Thoracic aorta (tissue), 2 donors: ENCODE results near the gene NDUFS2. TPM values are rescaled to one million over a fixed set of nuclear protein-coding genes. Genes with fewer than 3 reads are reported as not detected.

Experiments used
- ATAC-seq: fragments of 150-250 bp; one replicate; pipeline ENCODE4 v1.8.0; 2017; ENCODE audit warnings: low read depth; ENCODE audit not compliant: insufficient number of reproducible peaks, low FRiP score
- DNase-seq: peaks from one replicate; pipeline ENCODE4 v3.0.0-alpha.2; 2020; ENCODE audit warnings: low spot score
- H3K27ac ChIP-seq, 2 donors: fragments of 200-600 bp; sonication (generic); 1 replicate in 1 of 2; 2 replicates in 1 of 2; pipeline ENCODE4 v1.5.1; 2016; ENCODE audit warnings: mild to moderate bottlenecking in 2 of 2, moderate library complexity in 2 of 2
- H3K27me3 ChIP-seq: fragments of 200-600 bp; sonication (generic); replicated peaks from 2 replicates; pipeline ENCODE4 v1.6.0; 2016; ENCODE audit warnings: mild to moderate bottlenecking; ENCODE audit not compliant: insufficient read depth
- H3K36me3 ChIP-seq: fragments of 200-600 bp; sonication (generic); one replicate; pipeline ENCODE4 v1.5.1; 2016
- H3K4me1 ChIP-seq, 2 donors: fragments of 200-600 bp; sonication (generic); 1 replicate in 1 of 2; 2 replicates in 1 of 2; pipeline versions ENCODE4 v1.5.1 to v1.6.0; 2016; ENCODE audit warnings: low read depth in 2 of 2, mild to moderate bottlenecking in 1 of 2; ENCODE audit not compliant: control insufficient read depth in 1 of 2
- H3K4me3 ChIP-seq: fragments of 200-600 bp; sonication (generic); 2 replicates; pipeline ENCODE4 v1.5.1; 2016; ENCODE audit warnings: mild to moderate bottlenecking
- H3K9me3 ChIP-seq: fragments of 200-600 bp; sonication (generic); 2 replicates; pipeline ENCODE4 v1.5.1; 2016
- CTCF ChIP-seq: fragments of 200-600 bp; sonication (generic); IDR thresholded peaks from one replicate; pipeline ENCODE4 v1.5.1; 2019; ENCODE audit warnings: antibody characterized with exemption
- total RNA-seq, 2 donors: library from RNA; depleted of rRNA; stranded (reverse); fragments of >200 nt; gene quantifications; one replicate each; pipeline versions ENCODE4 v1.1.0 to v1.2.3, GENCODE V29; 2016

NDUFS2 gene
- total RNA-seq, 2 donors from 2014 or later, result 61.5 to 63.5 TPM

- Histone ChIP-seq H3K27me3 (no peaks in the 10 kb centered on the region), H3K4me3 (peak within 1 kb of the TSS; percentile 82), H3K36me3 (peaks cover 13% of the 10 kb centered on the region), H3K27ac (peak within 1 kb of the TSS; percentile 83 to 91), H3K4me1 (peaks cover 8 to 34% of the 10 kb centered on the region in 2 donors), H3K9me3 (no peaks in the 10 kb centered on the region)
- ATAC-seq, result peak; percentile 88
- DNase-seq, result peak; percentile 43
- TF ChIP-seq CTCF, result no peak
These were observed 24.8 kb upstream of the NDUFS2 start, which contains the start of gene B4GALT3 for GRCh38 chr1:161177112-161177935. B4GALT3 (minus strand) TSS chr1:161177507; CDS start chr1:161176060, 1,447 bp downstream.

GRCh38 chr1:161177936-161178244 is 24.3 kb upstream of the NDUFS2 start:
- Histone ChIP-seq H3K4me3 (peak overlapping the region; percentile 82), H3K27me3 (no peaks in the 10 kb centered on the region), H3K4me1 (peaks cover 8 to 29% of the 10 kb centered on the region in 2 donors), H3K9me3 (no peaks in the 10 kb centered on the region), H3K27ac (peak overlapping the region; percentile 83 to 91), H3K36me3 (peaks cover 9% of the 10 kb centered on the region)
- TF ChIP-seq CTCF, result no peak
- ATAC-seq, result no peak
- no peak for DNase-seq

GRCh38 chr1:161179698-161180097 is 22.5 kb upstream of the NDUFS2 start:
- no peak for DNase-seq
- H3K4me1 ChIP-seq, result peaks cover 8 to 27% of the 10 kb centered on the region in 2 donors
- ATAC-seq, result no peak
- no peaks in the 10 kb centered on the region for H3K9me3 ChIP-seq
- TF ChIP-seq CTCF, result no peak
- no peaks in the 10 kb centered on the region for H3K36me3 ChIP-seq
- H3K4me3 ChIP-seq, result no peak overlapping the region
- H3K27me3 ChIP-seq, result no peaks in the 10 kb centered on the region
- no peak overlapping the region for H3K27ac ChIP-seq

GRCh38 chr1:161180639-161181038 is 21.5 kb upstream of the NDUFS2 start:
- H3K9me3 ChIP-seq, result no peaks in the 10 kb centered on the region
- no peak for DNase-seq
- TF ChIP-seq CTCF, result no peak
- H3K4me3 ChIP-seq, result no peak overlapping the region
- no peak for ATAC-seq
- H3K27me3 ChIP-seq, result no peaks in the 10 kb centered on the region
- peaks cover 8 to 25% of the 10 kb centered on the region in 2 donors for H3K4me1 ChIP-seq
- no peak overlapping the region for H3K27ac ChIP-seq
- no peaks in the 10 kb centered on the region for H3K36me3 ChIP-seq

GRCh38 chr1:161182214-161182613 is 20.0 kb upstream of the NDUFS2 start:
- no peaks in the 10 kb centered on the region for H3K9me3 ChIP-seq
- no peak for DNase-seq

More at GRCh38 chr1:161182214-161182613, 20.0 kb upstream of the NDUFS2 start:
- peaks cover 4 to 13% of the 10 kb centered on the region in 2 donors for H3K4me1 ChIP-seq
- H3K4me3 ChIP-seq, result no peak overlapping the region
- no peak for TF ChIP-seq CTCF
- ATAC-seq, result no peak
- H3K27ac ChIP-seq, result no peak overlapping the region
- no peaks in the 10 kb centered on the region for H3K36me3 ChIP-seq
- H3K27me3 ChIP-seq, result no peaks in the 10 kb centered on the region
